SK-N-SH treated with all-trans-retinoic acid at 6 μM for 48 hours (cell line): ENCODE data around the gene PFKFB2.

Source experiments
- ESRRG ChIP-seq: fragments of 250-450 bp; sonication (Bioruptor Pico); IDR thresholded peaks from 2 replicates; pipeline ENCODE4 v1.6.1; 2021; ENCODE audit warnings: mild to moderate bottlenecking
- ISL1 ChIP-seq: fragments of 250-450 bp; sonication (Bioruptor Pico); IDR thresholded peaks from 2 replicates; pipeline ENCODE4 v2.1.2; 2022; ENCODE audit warnings: mild to moderate bottlenecking, moderate library complexity
- TCF4 ChIP-seq: fragments of 250-450 bp; sonication (Bioruptor Pico); IDR thresholded peaks from 2 replicates; pipeline ENCODE4 v1.8.0; 2021; ENCODE audit warnings: mild to moderate bottlenecking, moderate library complexity, borderline replicate concordance
- ZC3H10 ChIP-seq: fragments of 250-450 bp; sonication (Bioruptor Pico); IDR thresholded peaks from 2 replicates; pipeline ENCODE4 v1.5.1; 2021; ENCODE audit warnings: mild to moderate bottlenecking, moderate library complexity
- ZFP3 ChIP-seq: fragments of 250-450 bp; sonication (Bioruptor Pico); IDR thresholded peaks from 2 replicates; pipeline ENCODE4 v1.5.0; 2020; ENCODE audit warnings: mild to moderate bottlenecking, moderate library complexity
- ZFP30 ChIP-seq: fragments of 450-650 bp; formaldehyde crosslinking; IDR thresholded peaks from 2 replicates; pipeline ENCODE4 v1.5.0; 2022; ENCODE audit warnings: mild to moderate bottlenecking, moderate library complexity
- ZNF565 ChIP-seq: fragments of 450-650 bp; formaldehyde crosslinking; conservative IDR thresholded peaks from 2 replicates; pipeline ENCODE4 v1.5.0; 2020; ENCODE audit warnings: low read depth, mild to moderate bottlenecking, moderate library complexity
- TF ChIP-seq, protein P1 (sequence below): fragments of 250-450 bp; sonication (Bioruptor Pico); IDR thresholded peaks from 2 replicates; pipeline ENCODE4 v1.5.1; 2020; ENCODE audit warnings: low read depth, mild to moderate bottlenecking, moderate library complexity

DNA sequence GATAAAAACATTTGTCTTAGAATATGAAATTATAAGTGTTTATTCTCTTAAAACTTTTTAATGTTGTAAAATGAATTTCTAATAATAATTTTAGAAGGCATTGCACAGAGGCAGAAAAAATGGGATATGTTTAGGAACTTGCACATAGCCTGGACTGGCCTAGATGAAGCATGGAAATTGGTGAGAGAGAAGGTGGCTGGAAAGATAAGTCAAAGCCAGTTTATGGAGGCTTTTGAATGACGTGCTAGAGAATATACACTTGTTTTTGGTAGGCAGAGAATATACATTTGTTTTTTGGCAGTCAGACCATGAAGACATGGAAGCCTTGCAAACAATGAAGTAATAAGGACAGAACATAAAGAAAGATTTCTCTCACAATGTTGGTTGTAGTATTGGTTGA lies 48.6 kb downstream of the PFKFB2 start:
- TF ChIP-seq ISL1: no peak
- TF ChIP-seq ESRRG: no peak
- TF ChIP-seq, protein P1, sequence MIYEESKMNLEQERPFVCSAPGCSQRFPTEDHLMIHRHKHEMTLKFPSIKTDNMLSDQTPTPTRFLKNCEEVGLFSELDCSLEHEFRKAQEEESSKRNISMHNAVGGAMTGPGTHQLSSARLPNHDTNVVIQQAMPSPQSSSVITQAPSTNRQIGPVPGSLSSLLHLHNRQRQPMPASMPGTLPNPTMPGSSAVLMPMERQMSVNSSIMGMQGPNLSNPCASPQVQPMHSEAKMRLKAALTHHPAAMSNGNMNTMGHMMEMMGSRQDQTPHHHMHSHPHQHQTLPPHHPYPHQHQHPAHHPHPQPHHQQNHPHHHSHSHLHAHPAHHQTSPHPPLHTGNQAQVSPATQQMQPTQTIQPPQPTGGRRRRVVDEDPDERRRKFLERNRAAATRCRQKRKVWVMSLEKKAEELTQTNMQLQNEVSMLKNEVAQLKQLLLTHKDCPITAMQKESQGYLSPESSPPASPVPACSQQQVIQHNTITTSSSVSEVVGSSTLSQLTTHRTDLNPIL (CRISPR knock-in tag): no peak
- TF ChIP-seq ZFP3 (CRISPR knock-in tag): no peak
- no peak for TF ChIP-seq TCF4 (CRISPR knock-in tag)
- no peak for TF ChIP-seq ZC3H10 (CRISPR knock-in tag)
- TF ChIP-seq ZNF565: no peak
- TF ChIP-seq ZFP30 (CRISPR knock-in tag): no peak
